Measurements from ENCODE around the gene TDRD10. TPM values are rescaled to one million over a fixed set of nuclear protein-coding genes. Genes with fewer than 3 reads are reported as not detected.

TDRD10 gene
- total RNA-seq, 3 donors from 2014 or later = 0.65 to 2.0 (median 0.72) TPM

DNA sequence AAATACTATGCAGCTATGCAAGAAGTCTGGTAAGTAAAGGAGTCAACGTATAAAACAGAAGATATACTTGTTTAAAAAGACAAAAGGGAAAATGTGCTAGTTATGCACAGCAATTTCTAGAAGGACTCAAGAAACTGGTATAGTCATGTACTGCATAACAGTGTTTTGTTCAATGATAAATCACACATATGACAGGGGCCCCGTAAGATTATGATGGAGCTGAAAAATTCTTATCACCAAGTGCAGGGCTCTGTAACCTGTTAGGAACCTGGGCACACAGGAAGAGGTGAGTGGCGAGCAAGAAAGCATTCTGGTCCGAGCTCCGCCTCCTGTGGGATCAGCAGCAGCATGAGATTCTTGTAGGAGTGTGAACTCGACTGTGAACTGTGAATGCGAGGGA, 92.8 kb downstream of the TDRD10 start:
- TF ChIP-seq, protein P1, sequence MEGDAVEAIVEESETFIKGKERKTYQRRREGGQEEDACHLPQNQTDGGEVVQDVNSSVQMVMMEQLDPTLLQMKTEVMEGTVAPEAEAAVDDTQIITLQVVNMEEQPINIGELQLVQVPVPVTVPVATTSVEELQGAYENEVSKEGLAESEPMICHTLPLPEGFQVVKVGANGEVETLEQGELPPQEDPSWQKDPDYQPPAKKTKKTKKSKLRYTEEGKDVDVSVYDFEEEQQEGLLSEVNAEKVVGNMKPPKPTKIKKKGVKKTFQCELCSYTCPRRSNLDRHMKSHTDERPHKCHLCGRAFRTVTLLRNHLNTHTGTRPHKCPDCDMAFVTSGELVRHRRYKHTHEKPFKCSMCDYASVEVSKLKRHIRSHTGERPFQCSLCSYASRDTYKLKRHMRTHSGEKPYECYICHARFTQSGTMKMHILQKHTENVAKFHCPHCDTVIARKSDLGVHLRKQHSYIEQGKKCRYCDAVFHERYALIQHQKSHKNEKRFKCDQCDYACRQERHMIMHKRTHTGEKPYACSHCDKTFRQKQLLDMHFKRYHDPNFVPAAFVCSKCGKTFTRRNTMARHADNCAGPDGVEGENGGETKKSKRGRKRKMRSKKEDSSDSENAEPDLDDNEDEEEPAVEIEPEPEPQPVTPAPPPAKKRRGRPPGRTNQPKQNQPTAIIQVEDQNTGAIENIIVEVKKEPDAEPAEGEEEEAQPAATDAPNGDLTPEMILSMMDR (IDR thresholded peaks at IDR 0.05) = no peak
- Histone ChIP-seq H3K4me3 (no peak overlapping the region), H3K4me1 (ENCODE audit: low read depth) (no peaks in the 10 kb centered on the region), H3K9me3 (no peaks in the 10 kb centered on the region), H3K36me3 (ENCODE audit: low read depth) (peaks cover 22% of the 10 kb centered on the region)
- intact Hi-C loops (cut with DNase I, micrococcal nuclease) = no loop called here
- no peak for ATAC-seq
- DNase-seq = no peak

DNA sequence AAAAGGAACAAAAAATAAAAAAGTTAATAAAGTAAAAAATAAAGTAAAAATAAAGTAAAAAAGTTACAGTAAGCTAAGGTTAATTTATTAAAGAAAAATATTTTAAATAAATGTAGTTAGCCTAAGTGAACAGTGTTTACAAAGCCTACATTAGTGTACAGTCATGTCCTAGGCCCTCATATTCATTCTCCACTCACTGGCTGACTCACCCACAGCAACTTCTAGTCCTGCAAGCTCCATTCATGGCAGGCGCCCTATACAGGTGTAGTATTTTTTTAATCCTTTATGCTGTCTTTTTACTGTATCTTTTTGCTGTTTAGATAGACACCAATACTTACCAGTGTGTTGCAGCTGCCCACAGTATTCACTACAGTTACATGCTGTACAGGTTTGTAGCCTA, 93.6 kb downstream of the TDRD10 start:
- Histone ChIP-seq H3K4me1 (ENCODE audit: low read depth) (no peaks in the 10 kb centered on the region), H3K9me3 (no peaks in the 10 kb centered on the region), H3K4me3 (no peak overlapping the region), H3K36me3 (ENCODE audit: low read depth) (peaks cover 22% of the 10 kb centered on the region)
- TF ChIP-seq, protein P1 (IDR thresholded peaks at IDR 0.05) = no peak
- ATAC-seq (no peak), DNase-seq (no peak)
- intact Hi-C loops (cut with DNase I, micrococcal nuclease) = no loop called here

Other genes starting within 250 kb of the TDRD10 start
- gene HAX1, start 229.6 kb upstream of the TDRD10 start, total RNA-seq = 10 to 100 TPM; 60.8 to 66.3 (median 64.5) TPM
- not detected for gene AQP10, start 181.1 kb upstream of the TDRD10 start, total RNA-seq
- 10 to 100 TPM in 2 of 3 donors, 1 to 10 TPM in 1; 3.8 to 36.1 (median 16.1) TPM for gene ATP8B2, start 176.7 kb upstream of the TDRD10 start, total RNA-seq
- 10 to 100 TPM; 31.8 to 43.9 (median 42.5) TPM for gene IL6R, start 96.9 kb upstream of the TDRD10 start, total RNA-seq
- 1 to 10 TPM; 3.6 to 7.7 (median 6.0) TPM for gene SHE, start 193 bp downstream of the TDRD10 start, total RNA-seq
- 10 to 100 TPM; 52.8 to 81.7 (median 81.0) TPM for gene UBE2Q1, start 56.4 kb downstream of the TDRD10 start, total RNA-seq
- gene CHRNB2, start 65.6 kb downstream of the TDRD10 start, total RNA-seq = under 1 TPM; 0.17 to 0.92 (median 0.24) TPM
- 100 to 1,000 TPM; 127 to 149 (median 137) TPM for gene ADAR, start 106.0 kb downstream of the TDRD10 start, total RNA-seq

Data from mucosa of descending colon (tissue), 3 donors.